Measurements from ENCODE around the gene ROPN1B. TPM values are rescaled to one million over a fixed set of nuclear protein-coding genes. Genes with fewer than 3 reads are reported as not detected.
A peak's percentile ranks its signal among the peaks of the same experiment; 100 is the strongest.
"Not testable (repeated sequence)": the region's sequence is repeated elsewhere in the genome, so short reads cannot be mapped to it uniquely, and the experiment has no call there.

Gene ROPN1B
- not detected in 2 replicates for polyA plus RNA-seq (2011; rRNA removed)
- polyA minus RNA-seq (2011; rRNA and poly(A)+ RNA removed), result not detected in 2 replicates

GRCh38 chr3:125968701-125969592, at the start of gene ROPN1B:
TSS of gene ROPN1B (plus strand) at chr3:125969178. CDS start at chr3:125972055, 2,877 bp downstream.
- H3K27ac ChIP-seq (ENCODE audit: low read depth, low read length); POLR2A ChIA-PET; H3K9me3 ChIP-seq (ENCODE audit: control insufficient read depth, insufficient read depth, low read length); DNase-seq (ENCODE audit: low read depth, low spot score); CTCF ChIA-PET; H3K4me3 ChIP-seq (ENCODE audit: low read depth, low read length): not testable (repeated sequence)
- H3K27me3 ChIP-seq (ENCODE audit: control insufficient read depth, insufficient read depth, low read length), result peaks cover 19% of the 10 kb centered on the region

GRCh38 chr3:125920191-125920590, 48.8 kb upstream of the ROPN1B start:
- POLR2A ChIA-PET; DNase-seq (ENCODE audit: low read depth, low spot score); H3K9me3 ChIP-seq (ENCODE audit: control insufficient read depth, insufficient read depth, low read length); H3K27me3 ChIP-seq (ENCODE audit: control insufficient read depth, insufficient read depth, low read length); H3K27ac ChIP-seq (ENCODE audit: low read depth, low read length); H3K4me3 ChIP-seq (ENCODE audit: low read depth, low read length); CTCF ChIA-PET: not testable (repeated sequence)

- CTCF ChIA-PET, result interaction anchor here (0.8 kb wide), 1 partner anchor 11 kb away, joined by 4 read pairs; no protein-coding TSS in a partner anchor
- POLR2A ChIA-PET; DNase-seq (ENCODE audit: low read depth, low spot score): not testable (repeated sequence)
Measured at GRCh38 chr3:125920751-125921279, 48.2 kb upstream of the ROPN1B start.

GRCh38 chr3:125921712-125922111, 47.3 kb upstream of the ROPN1B start:
- CTCF ChIA-PET; H3K9me3 ChIP-seq (ENCODE audit: control insufficient read depth, insufficient read depth, low read length); H3K27me3 ChIP-seq (ENCODE audit: control insufficient read depth, insufficient read depth, low read length); POLR2A ChIA-PET; DNase-seq (ENCODE audit: low read depth, low spot score); H3K4me3 ChIP-seq (ENCODE audit: low read depth, low read length); H3K27ac ChIP-seq (ENCODE audit: low read depth, low read length): not testable (repeated sequence)
- peak; percentile 44 for TF ChIP-seq CTCF (IDR thresholded peaks at IDR 0.05; ENCODE audit: low read depth, low read length)

More at GRCh38 chr3:125920751-125921279, 48.2 kb upstream of the ROPN1B start:
- not testable (repeated sequence) for H3K4me3 ChIP-seq (ENCODE audit: low read depth, low read length); H3K9me3 ChIP-seq (ENCODE audit: control insufficient read depth, insufficient read depth, low read length); H3K27me3 ChIP-seq (ENCODE audit: control insufficient read depth, insufficient read depth, low read length); H3K27ac ChIP-seq (ENCODE audit: low read depth, low read length)

- not testable (repeated sequence) for DNase-seq (ENCODE audit: low read depth, low spot score)
Measured at GRCh38 chr3:125923324-125924115, 45.5 kb upstream of the ROPN1B start.

GRCh38 chr3:125924276-125924675, 44.7 kb upstream of the ROPN1B start:
- POLR2A ChIA-PET; DNase-seq (ENCODE audit: low read depth, low spot score); H3K27me3 ChIP-seq (ENCODE audit: control insufficient read depth, insufficient read depth, low read length); CTCF ChIA-PET; H3K9me3 ChIP-seq (ENCODE audit: control insufficient read depth, insufficient read depth, low read length); H3K4me3 ChIP-seq (ENCODE audit: low read depth, low read length); H3K27ac ChIP-seq (ENCODE audit: low read depth, low read length): not testable (repeated sequence)

More at GRCh38 chr3:125923324-125924115, 45.5 kb upstream of the ROPN1B start:
- CTCF ChIA-PET; H3K4me3 ChIP-seq (ENCODE audit: low read depth, low read length); H3K9me3 ChIP-seq (ENCODE audit: control insufficient read depth, insufficient read depth, low read length); H3K27me3 ChIP-seq (ENCODE audit: control insufficient read depth, insufficient read depth, low read length); POLR2A ChIA-PET; H3K27ac ChIP-seq (ENCODE audit: low read depth, low read length): not testable (repeated sequence)

- H3K4me3 ChIP-seq (ENCODE audit: low read depth, low read length); H3K27me3 ChIP-seq (ENCODE audit: control insufficient read depth, insufficient read depth, low read length); DNase-seq (ENCODE audit: low read depth, low spot score); CTCF ChIA-PET; POLR2A ChIA-PET; H3K9me3 ChIP-seq (ENCODE audit: control insufficient read depth, insufficient read depth, low read length); H3K27ac ChIP-seq (ENCODE audit: low read depth, low read length): not testable (repeated sequence)
Measured at GRCh38 chr3:125925727-125926126, 43.3 kb upstream of the ROPN1B start.

Data from AG04450 (cell line).